HG02571 (cell line): ENCODE data around the gene HMGB2.

Source experiments
- ATAC-seq: cut with Tn5 transposase; IDR thresholded peaks from one replicate; pipeline ENCODE4 v1.9.1; 2021; ENCODE audit warnings: mild to moderate bottlenecking, moderate library complexity; ENCODE audit not compliant: unreplicated experiment

HMGB2 gene

GRCh38 chr4:173334891-173335752 lies 964 bp upstream of the HMGB2 start:
- peak; percentile 23 for ATAC-seq

DNA sequence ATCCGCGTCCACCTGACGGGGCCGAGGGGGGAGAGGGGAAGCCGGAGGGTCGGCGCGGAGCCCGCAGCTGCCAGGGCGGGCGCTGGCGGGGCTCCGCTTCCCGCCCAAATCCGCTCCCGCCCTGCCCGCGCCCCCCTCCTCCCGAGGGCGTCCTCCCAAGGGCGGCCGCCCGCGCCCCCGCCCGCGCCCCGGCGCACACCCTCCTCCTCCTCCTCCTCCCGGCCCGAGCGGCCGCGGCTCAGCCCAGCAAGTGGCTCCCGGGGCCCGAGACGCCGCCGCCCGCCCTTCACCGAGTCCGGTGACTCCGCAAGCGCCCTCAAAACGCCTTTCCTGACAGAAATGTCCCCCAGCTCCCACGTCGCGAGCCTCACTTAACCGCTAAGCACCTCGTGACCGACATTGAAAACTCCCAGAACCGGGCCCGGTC lies 487 bp downstream of the HMGB2 start:
- peak; percentile 5 for ATAC-seq

DNA sequence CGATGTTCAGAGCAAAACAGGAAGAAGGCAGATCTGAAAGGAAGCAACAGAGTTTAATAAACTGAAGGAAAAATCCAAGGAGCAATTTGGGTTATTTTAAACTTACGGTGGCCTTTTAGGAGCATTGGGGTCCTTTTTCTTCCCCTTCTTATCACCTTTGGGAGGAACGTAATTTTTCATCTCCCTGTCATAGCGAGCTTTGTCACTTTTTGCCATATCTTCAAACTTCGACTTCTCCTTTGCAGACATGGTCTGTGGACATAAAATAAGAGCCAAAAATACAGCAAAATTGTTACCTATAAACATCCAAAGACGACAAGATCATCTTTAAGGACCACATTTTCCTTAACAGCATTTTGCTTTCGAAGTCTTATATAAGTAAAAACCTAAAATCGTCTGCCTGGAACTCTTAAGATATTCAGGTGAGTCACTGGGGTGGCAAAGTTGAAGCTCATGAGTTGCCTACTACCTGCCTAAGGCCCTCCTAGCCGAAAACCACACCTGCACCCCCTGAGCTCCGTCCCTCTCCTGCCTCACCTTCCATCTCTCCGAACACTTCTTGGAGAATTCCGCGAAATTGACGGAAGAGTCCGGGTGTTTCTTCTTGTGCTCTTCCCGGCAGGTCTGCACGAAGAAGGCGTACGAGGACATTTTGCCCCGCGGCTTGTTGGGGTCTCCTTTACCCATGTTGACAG lies 1.0 kb downstream of the HMGB2 start:
- no peak for ATAC-seq

DNA sequence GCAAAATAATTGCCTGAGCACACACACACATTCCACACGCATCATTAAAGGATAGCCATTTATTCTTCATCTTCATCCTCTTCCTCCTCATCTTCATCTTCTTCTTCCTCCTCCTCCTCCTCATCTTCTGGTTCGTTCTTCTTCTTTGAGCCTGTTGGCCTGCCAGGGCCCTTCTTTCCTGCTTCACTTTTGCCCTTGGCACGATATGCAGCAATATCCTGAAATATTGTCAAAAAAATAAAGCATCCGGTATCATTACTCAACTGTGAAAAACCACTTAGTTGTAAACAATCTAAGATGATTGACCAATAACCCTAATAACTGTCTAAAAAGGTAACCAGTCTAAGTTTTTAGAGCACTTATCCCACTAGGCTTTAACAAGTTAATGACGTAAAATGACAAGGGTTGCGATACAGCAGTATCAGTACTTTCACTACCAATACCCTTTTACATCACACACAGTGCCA lies 2.1 kb downstream of the HMGB2 start:
- no peak for ATAC-seq

DNA sequence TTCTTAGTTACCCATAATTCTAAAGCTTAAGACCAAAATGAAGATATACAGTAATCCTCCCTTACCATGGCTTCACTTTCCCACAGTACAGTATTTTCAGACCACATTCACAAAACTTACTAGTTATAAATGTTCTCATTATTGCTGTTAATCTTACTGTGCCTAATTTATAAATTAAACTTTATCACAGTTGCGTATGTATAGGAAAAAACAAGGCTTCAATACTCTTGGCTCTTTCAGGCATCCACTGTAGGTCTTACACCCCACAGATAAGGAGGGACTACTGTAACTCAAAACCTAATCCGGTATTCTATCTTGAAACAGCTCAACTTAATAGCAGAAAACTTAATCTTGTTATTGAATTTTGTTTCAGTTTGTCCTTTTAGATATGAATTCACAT lies 3.6 kb downstream of the HMGB2 start:
- no peak for ATAC-seq

- no peak for ATAC-seq
Observed at GRCh38 chr4:173328236-173328901, 5.8 kb downstream of the HMGB2 start.

GRCh38 chr4:173325007-173325736 lies 9.0 kb downstream of the HMGB2 start:
- ATAC-seq: no peak

- no peak for ATAC-seq
Observed at GRCh38 chr4:173319696-173320095, 14.5 kb downstream of the HMGB2 start.

DNA sequence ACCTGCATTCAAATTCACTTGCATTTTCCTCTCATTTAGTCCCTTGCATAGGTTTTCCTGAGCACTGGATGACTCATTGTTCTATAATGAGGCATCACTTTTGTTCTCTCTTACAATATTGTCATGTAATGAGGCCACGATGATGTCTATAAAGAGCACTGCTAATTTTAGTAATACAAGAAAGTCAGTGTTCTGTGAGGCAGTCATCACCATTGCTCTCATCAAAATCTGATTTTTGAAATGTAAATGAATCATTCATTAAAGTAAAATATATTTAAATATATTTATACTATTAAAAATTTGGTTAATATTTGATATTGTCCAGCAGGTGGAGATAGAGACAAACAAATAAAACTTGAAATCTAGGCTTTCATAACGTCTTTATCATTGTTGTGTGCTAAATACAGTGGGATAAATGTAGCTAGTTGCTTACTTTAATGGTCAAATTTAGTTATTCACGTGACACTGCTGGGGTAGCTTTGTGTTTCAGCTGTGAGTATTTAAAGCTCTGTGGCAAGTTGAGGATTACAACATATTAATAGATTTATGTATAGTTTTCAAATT lies 15.4 kb downstream of the HMGB2 start:
- no peak for ATAC-seq

DNA sequence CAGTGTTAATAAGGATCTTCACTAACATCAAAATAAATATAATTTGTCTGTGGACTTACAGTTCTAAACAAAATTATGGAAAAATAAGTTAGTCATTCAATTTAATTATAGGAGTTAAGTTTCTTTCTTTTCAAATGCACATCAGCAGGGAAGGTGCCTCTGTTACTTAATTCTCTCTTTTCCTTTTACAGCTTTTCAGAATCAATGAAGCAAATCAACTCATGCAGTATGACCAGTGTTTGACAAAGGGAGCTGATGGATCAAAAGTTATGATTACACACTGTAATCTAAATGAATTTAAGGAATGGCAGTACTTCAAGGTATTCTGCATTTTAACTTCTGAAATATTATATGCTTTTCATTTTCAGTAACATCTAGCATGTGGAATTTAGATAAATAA lies 15.9 kb downstream of the HMGB2 start:
- ATAC-seq: no peak

- ATAC-seq: no peak
Observed at GRCh38 chr4:173317004-173317403, 17.2 kb downstream of the HMGB2 start.

GRCh38 chr4:173316060-173316459 lies 18.1 kb downstream of the HMGB2 start:
- no peak for ATAC-seq

DNA sequence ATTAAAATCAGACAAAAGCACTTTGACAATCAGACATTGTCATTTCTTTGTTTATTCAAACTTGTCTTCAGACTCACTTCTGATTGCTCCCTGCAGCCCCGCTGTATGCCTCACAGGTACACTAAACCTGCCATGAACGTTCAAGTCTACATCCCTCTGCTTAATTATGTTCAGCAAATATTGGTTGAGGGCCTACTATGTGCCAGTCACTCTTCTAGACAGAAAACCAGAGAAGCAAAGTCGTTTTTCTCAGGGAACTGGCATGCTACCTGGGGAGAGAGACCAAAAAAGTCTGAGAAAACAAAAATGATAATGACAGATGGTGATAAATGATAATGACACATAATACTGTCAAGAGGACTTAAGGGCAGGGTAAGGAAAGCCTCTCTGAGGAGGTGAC lies 19.4 kb downstream of the HMGB2 start:
- no peak for ATAC-seq

GRCh38 chr4:173311368-173311767 lies 22.8 kb downstream of the HMGB2 start:
- no peak for ATAC-seq

DNA sequence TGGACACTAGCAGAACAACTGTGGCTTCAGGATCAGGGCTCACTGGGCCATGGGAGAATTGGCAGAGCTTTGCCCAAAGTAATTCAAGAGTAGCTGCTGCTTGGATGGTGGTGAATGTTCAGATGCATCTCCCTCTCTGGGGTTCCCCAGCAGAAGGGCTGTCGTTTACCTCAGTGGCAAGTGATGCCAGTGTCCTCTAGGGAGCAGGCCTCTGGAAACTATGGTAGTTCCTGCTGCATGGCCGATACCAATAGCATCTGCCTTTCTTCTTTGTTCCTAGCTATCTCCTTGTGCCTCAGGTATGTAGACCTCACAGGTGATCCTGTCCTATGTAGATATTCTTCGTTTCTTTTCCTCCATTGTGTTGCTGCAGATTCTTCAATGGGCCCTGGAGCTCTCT lies 26.4 kb downstream of the HMGB2 start:
- ATAC-seq: no peak

DNA sequence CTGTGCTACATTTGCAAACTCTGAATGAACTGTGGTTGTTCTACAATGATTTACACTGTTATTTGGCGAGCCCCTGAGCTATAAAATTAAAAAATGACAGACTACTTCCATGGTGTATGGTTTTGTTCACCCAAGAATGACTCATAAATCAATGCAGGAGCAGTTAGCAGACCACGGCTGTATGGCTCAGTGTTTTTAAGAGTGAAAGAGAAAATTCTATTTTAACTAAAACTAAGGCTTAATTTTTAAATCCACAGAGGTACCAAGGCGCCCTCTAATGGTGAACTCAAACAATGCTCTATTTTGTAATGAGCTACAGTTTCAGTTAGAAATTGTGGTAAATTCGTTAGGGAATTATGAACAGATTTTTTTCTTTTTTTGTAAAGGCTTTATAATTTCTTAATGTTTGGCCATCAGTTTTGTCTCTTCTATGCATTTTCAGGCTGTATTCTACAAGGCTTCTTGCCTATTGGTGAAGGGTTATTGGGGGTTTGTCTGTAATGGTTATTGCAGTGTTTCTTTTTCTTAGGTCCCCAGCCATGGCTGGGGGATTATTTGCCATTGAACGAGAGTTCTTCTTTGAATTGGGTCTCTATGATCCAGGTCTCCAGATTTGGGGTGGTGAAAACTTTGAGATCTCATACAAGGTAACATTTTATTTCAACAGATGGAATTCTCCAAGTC lies 32.5 kb downstream of the HMGB2 start:
- no peak for ATAC-seq

GRCh38 chr4:173294444-173294843 lies 39.7 kb downstream of the HMGB2 start:
- ATAC-seq: no peak

DNA sequence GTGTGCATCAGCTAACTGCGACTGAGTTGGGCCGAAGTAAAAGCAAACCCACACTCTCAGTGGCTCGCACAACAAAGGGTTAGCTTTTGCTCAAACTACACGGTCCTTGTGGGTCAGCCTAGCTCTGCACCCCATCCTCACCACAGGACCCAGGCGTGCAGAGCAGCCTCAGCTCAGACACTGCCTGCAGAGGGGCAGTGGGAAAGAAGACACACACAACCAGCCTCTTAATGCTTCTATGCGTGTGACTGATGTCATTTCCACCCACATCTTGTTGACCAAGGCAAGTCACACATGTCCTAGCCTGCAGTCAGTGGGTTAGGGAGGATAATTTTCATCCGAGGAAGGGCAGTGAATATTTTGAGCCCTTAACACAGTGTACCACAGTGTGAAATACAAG lies 40.5 kb downstream of the HMGB2 start:
- no peak for ATAC-seq

- no peak for ATAC-seq
Observed at GRCh38 chr4:173291899-173292298, 42.3 kb downstream of the HMGB2 start.

DNA sequence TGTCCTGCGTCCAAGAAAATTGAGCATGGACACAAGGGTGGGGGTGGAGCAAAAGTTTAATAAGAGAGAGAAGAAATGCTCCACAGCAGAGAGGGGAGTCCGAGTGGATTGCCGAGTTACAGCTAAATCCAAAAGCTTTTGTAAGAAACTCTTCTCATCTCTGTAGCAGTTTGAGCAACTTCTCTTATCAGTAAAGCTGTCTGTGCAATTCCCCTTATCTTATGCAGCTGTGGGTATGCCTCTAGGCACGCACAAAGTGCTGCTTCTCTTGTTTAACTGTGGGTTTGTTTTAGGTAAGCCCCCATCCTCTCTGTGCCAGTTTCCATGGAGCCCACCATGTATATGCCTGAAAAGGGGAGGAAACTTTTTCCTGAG lies 44.8 kb downstream of the HMGB2 start:
- no peak for ATAC-seq
